Measurements from ENCODE around the gene RXFP4. TPM values are rescaled to one million over a fixed set of nuclear protein-coding genes. Genes with fewer than 3 reads are reported as not detected.

RXFP4 gene
- total and polyA plus RNA-seq, 4 donors, result not detected

DNA sequence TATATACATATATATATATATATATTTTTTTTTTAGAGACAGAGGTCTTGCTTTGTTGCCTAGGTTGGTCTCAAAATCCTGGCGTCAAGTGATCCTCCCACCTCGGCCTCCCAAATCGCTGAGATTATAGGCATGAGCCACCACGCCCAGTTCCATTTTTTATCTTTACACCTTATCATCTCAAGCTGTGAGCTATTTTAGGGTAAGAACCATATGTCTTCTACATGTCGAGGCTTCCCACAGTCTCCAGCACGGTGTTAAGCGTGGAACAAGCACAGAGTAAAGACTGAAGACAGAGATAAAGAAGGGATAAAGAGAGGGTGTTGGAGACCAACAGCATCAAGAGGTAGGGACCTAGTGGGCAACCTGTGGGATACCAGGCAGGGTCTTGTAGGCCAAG, 22.8 kb downstream of the RXFP4 start:
- Histone ChIP-seq H3K4me1 (ENCODE audit: control insufficient read depth in 4 of 4, insufficient read depth in 4 of 4, low read length in 3 of 4) (peaks cover 2 to 19% (median 16%) of the 10 kb centered on the region in 4 donors), H3K36me3 (ENCODE audit: control insufficient read depth in 4 of 4, insufficient read depth in 3 of 4, low read depth in 1 of 4, low read length in 3 of 4) (peaks cover 4 to 18% (median 5%) of the 10 kb centered on the region in 4 donors), H3K9ac (ENCODE audit: low read depth in 1 of 2, low read length in 2 of 2) (no peak overlapping the region), H3K9me3 (ENCODE audit: control insufficient read depth in 4 of 4, low read length in 3 of 4) (no peaks in the 10 kb centered on the region), H3K4me3 (ENCODE audit: low read depth in 1 of 3, low read length in 3 of 3) (no peak overlapping the region), H3K27me3 (ENCODE audit: control insufficient read depth in 4 of 4, insufficient read depth in 4 of 4, low read length in 3 of 4) (no peaks in the 10 kb centered on the region), H3K27ac (ENCODE audit: low read depth in 1 of 2, low read length in 2 of 2) (no peak overlapping the region)
- TF ChIP-seq HNF4A (conservative IDR thresholded peaks at IDR 0.05) (no peak), MAX (IDR thresholded peaks at IDR 0.05) (no peak), RAD21 (IDR thresholded peaks at IDR 0.05) (no peak), YY1 (IDR thresholded peaks at IDR 0.05) (no peak), CTCF (IDR thresholded peaks at IDR 0.05; ENCODE audit: low read depth, low read length, missing input control) (no peak)
- TF ChIP-seq, protein P1, sequence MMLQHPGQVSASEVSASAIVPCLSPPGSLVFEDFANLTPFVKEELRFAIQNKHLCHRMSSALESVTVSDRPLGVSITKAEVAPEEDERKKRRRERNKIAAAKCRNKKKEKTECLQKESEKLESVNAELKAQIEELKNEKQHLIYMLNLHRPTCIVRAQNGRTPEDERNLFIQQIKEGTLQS (IDR thresholded peaks at IDR 0.05), result no peak
- 88% methylated on average over 7 of the region's 7 CpGs for WGBS
- DNase-seq (ENCODE audit: low spot score), result no peak

DNA sequence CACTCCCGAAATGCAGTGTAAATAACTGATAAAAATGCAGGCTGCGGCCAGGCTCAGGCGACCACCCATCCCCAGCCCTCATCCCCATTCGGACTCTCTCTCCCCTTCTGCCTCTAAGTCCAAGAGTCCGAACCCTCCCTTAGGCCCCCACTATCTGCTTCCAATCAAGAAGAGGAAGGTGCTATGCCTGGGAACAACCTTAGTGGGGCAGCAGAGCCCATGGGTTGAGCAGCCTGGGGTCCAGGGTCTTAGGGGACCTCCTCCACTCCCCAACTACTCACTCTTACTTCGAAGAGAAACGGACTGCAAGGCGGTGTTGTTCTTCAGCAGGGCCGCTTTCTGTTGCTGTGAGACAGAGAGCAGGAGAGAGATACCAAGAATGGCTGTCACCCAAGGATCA, 24.7 kb downstream of the RXFP4 start:
- Histone ChIP-seq H3K4me3 (ENCODE audit: low read depth in 1 of 3, low read length in 3 of 3) (no peak overlapping the region), H3K36me3 (ENCODE audit: control insufficient read depth in 4 of 4, insufficient read depth in 3 of 4, low read depth in 1 of 4, low read length in 3 of 4) (peaks cover 2 to 11% (median 3%) of the 10 kb centered on the region in 4 donors), H3K27ac (ENCODE audit: low read depth in 1 of 2, low read length in 2 of 2) (no peak overlapping the region), H3K4me1 (ENCODE audit: control insufficient read depth in 4 of 4, insufficient read depth in 4 of 4, low read length in 3 of 4) (peaks cover 2 to 34% (median 17%) of the 10 kb centered on the region in 4 donors), H3K9me3 (ENCODE audit: control insufficient read depth in 4 of 4, low read length in 3 of 4) (no peaks in the 10 kb centered on the region), H3K9ac (ENCODE audit: low read depth in 1 of 2, low read length in 2 of 2) (no peak overlapping the region), H3K27me3 (ENCODE audit: control insufficient read depth in 4 of 4, insufficient read depth in 4 of 4, low read length in 3 of 4) (no peaks in the 10 kb centered on the region)
- no peak for TF ChIP-seq ZBTB33 (IDR thresholded peaks at IDR 0.05)
- TF ChIP-seq RAD21 (IDR thresholded peaks at IDR 0.05), result peak in 1 of 2 donors; percentile 28
- no peak for TF ChIP-seq EGR1 (IDR thresholded peaks at IDR 0.05; ENCODE audit: low read depth in 2 of 2)
- DNase-seq (ENCODE audit: low spot score), result no peak
- 90% methylated on average over 9 of the region's 9 CpGs for WGBS

DNA sequence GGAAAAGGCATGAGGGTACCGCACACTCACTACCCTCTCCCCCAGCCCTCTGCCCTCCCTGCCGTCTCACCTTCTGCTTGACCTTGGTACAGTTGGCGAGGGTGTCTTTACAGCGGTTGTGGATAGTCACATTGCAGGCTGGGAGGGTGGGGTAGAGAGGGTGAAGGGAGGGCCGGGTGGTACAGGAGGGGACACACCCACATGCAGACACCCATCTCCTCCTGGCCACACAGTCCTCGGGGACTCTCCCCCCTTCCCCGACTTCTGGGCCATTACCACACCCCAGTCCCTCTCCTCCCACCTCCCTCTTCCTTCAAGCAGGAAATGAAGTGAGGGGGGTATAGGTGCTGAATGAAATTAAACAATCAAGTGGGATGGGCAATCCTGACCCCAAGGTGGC, 25.3 kb downstream of the RXFP4 start:
- no peaks in the 10 kb centered on the region for H3K9me3 ChIP-seq (ENCODE audit: control insufficient read depth in 4 of 4, low read length in 3 of 4)
- TF ChIP-seq NR2F2 (IDR thresholded peaks at IDR 0.05) (no peak), REST (IDR thresholded peaks at IDR 0.05) (no peak), YY1 (IDR thresholded peaks at IDR 0.05) (no peak)
- no peak for DNase-seq (ENCODE audit: low spot score)
- no peaks in the 10 kb centered on the region for H3K27me3 ChIP-seq (ENCODE audit: control insufficient read depth in 4 of 4, insufficient read depth in 4 of 4, low read length in 3 of 4)
- H3K9ac ChIP-seq (ENCODE audit: low read depth in 1 of 2, low read length in 2 of 2), result no peak overlapping the region
- H3K27ac ChIP-seq (ENCODE audit: low read depth in 1 of 2, low read length in 2 of 2), result peak overlapping the region in 1 of 2 donors; percentile 60
- H3K4me3 ChIP-seq (ENCODE audit: low read depth in 1 of 3, low read length in 3 of 3), result no peak overlapping the region
- 80% methylated on average over 7 of the region's 7 CpGs for WGBS
- peaks cover 2 to 9% (median 3%) of the 10 kb centered on the region in 4 donors for H3K36me3 ChIP-seq (ENCODE audit: control insufficient read depth in 4 of 4, insufficient read depth in 3 of 4, low read depth in 1 of 4, low read length in 3 of 4)
- peaks cover 2 to 34% (median 17%) of the 10 kb centered on the region in 4 donors for H3K4me1 ChIP-seq (ENCODE audit: control insufficient read depth in 4 of 4, insufficient read depth in 4 of 4, low read length in 3 of 4)

Data from liver (tissue), 9 donors.